Measurements from ENCODE around the gene SAFB. TPM values are rescaled to one million over a fixed set of nuclear protein-coding genes. Genes with fewer than 3 reads are reported as not detected.

Gene SAFB
- total and polyA plus RNA-seq, 2 of the 13 experiments (the other 11 are each of a cell fraction or from before 2014, with no cell fraction given) = 21.0 to 28.4 TPM

DNA sequence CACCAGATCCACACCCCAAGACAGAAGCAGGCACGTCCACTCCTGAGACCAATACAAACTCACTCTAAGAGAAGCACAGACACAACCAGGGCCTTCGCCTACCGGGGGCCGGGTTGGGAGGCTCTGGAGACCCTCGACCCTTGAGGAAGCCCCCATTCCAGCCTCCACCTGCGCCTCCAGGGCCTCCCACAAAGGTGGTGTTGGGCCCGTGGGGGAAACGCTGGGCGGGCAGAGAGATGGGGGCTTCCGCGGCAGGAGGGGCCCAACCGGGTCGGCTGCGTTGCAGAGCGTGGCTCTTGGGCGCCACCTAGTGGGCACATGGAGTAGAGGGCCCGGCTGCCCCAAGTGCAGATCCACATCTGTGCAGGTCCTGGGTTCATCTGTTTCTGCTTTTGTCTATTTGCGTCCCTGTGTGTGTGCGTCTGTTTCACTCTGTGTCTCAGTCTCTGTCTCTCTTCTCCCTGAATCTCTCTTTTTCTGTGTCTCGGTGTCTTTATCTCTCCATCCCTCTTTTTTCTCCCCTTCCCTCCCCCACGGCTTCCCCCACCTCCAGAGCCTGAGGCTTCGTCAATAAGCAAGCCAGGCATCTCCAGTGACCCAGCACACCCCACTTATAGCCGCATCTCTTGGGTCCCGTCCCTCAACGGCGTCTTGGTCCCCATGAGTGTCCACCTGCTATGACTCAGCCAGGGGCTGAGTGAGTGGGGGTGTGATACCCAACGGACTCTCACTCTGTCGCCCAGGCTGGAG lies 44.6 kb upstream of the SAFB start (continued):
- TF ChIP-seq RFXAP (CRISPR knock-in tag; IDR thresholded peaks at IDR 0.05; ENCODE audit: borderline replicate concordance) (no peak), PPARG (CRISPR knock-in tag; conservative IDR thresholded peaks at IDR 0.05) (no peak), ZNF83 (CRISPR knock-in tag; IDR thresholded peaks at IDR 0.05; ENCODE audit: borderline replicate concordance) (no peak), ZNF549 (CRISPR knock-in tag; IDR thresholded peaks at IDR 0.05) (no peak), ZNF44 (CRISPR knock-in tag; IDR thresholded peaks at IDR 0.05) (no peak), CEBPG (CRISPR knock-in tag; IDR thresholded peaks at IDR 0.05) (no peak), ZNF891 (CRISPR knock-in tag; IDR thresholded peaks at IDR 0.05) (0 out of 2 replicates have a peak, but pooled peaks have one; percentile 36), RFX3 (CRISPR knock-in tag; IDR thresholded peaks at IDR 0.05) (no peak), ATF2 (CRISPR knock-in tag; IDR thresholded peaks at IDR 0.05) (no peak), DMAP1 (CRISPR knock-in tag; IDR thresholded peaks at IDR 0.05) (no peak), DNMT3B (CRISPR knock-in tag; conservative IDR thresholded peaks at IDR 0.05) (no peak), MED1 (CRISPR knock-in tag; IDR thresholded peaks at IDR 0.05) (no peak; the same call in 1 of the 2 replicates), HMG20A (CRISPR knock-in tag; IDR thresholded peaks at IDR 0.05; ENCODE audit: borderline replicate concordance) (no peak), ZFAT (CRISPR knock-in tag; conservative IDR thresholded peaks at IDR 0.05) (no peak), ARID2 (CRISPR knock-in tag; IDR thresholded peaks at IDR 0.05; ENCODE audit: borderline replicate concordance) (no peak), ZBTB40 (IDR thresholded peaks at IDR 0.05) (no peak), ZBTB40 (CRISPR knock-in tag; IDR thresholded peaks at IDR 0.05) (no peak), PRPF4 (IDR thresholded peaks at IDR 0.05; ENCODE audit: low read depth, low read length, poor library complexity, severe bottlenecking) (no peak), MAFK (conservative IDR thresholded peaks at IDR 0.05 in 1 of 2, IDR thresholded peaks at IDR 0.05 in 1 of 2; ENCODE audit: low read length in 2 of 2) (no peak), ETV5 (CRISPR knock-in tag; IDR thresholded peaks at IDR 0.05; ENCODE audit: borderline replicate concordance) (no peak; the same call in 1 of the 2 replicates), NCOA1 (CRISPR knock-in tag; IDR thresholded peaks at IDR 0.05) (no peak), ZNF225 (CRISPR knock-in tag; IDR thresholded peaks at IDR 0.05) (no peak), ZFP62 (CRISPR knock-in tag; IDR thresholded peaks at IDR 0.05) (no peak), NFRKB (IDR thresholded peaks at IDR 0.05) (no peak)
